Mucosa of stomach (tissue), 1 donor: ENCODE data around the gene TCHHL1.

Experiments used
- H3K27me3 ChIP-seq: one replicate; pipeline ENCODE4 v1.7.0; 2013; ENCODE audit warnings: mild to moderate bottlenecking, low read length; ENCODE audit not compliant: control insufficient read depth, insufficient read depth
- H3K36me3 ChIP-seq: one replicate; pipeline ENCODE4 v1.7.0; 2013; ENCODE audit warnings: low read length; ENCODE audit not compliant: control insufficient read depth, insufficient read depth
- H3K4me1 ChIP-seq: one replicate; pipeline ENCODE4 v1.7.0; 2013; ENCODE audit warnings: mild to moderate bottlenecking, low read length; ENCODE audit not compliant: control insufficient read depth, insufficient read depth
- H3K4me3 ChIP-seq: one replicate; pipeline ENCODE4 v1.7.0; 2013; ENCODE audit warnings: low read length
- H3K9ac ChIP-seq: one replicate; pipeline ENCODE4 v1.7.0; 2013; ENCODE audit warnings: mild to moderate bottlenecking, low read length, moderate library complexity
- H3K9me3 ChIP-seq: one replicate; pipeline ENCODE4 v1.7.0; 2013; ENCODE audit warnings: mild to moderate bottlenecking, low read length, moderate library complexity; ENCODE audit not compliant: control insufficient read depth
- donor health status: Pancreatic carcinoma.

TCHHL1 gene

GRCh38 chr1:152047730-152048415 lies 41.0 kb downstream of the TCHHL1 start:
- H3K4me3 ChIP-seq = no peak overlapping the region
- H3K9me3 ChIP-seq = no peaks in the 10 kb centered on the region
- H3K4me1 ChIP-seq = peaks cover 53% of the 10 kb centered on the region
- peak overlapping the region; percentile 81 for H3K9ac ChIP-seq
- H3K36me3 ChIP-seq = no peaks in the 10 kb centered on the region
- H3K27me3 ChIP-seq = peaks cover 2% of the 10 kb centered on the region

- Histone ChIP-seq H3K27me3 (no peaks in the 10 kb centered on the region), H3K9ac (peak overlapping the region; percentile 81), H3K4me3 (no peak overlapping the region), H3K4me1 (peaks cover 53% of the 10 kb centered on the region), H3K9me3 (no peaks in the 10 kb centered on the region), H3K36me3 (no peaks in the 10 kb centered on the region)
Measured at GRCh38 chr1:152047413-152047729, 41.5 kb downstream of the TCHHL1 start.

- Histone ChIP-seq H3K9ac (no peak overlapping the region), H3K9me3 (no peaks in the 10 kb centered on the region), H3K4me3 (no peak overlapping the region), H3K36me3 (no peaks in the 10 kb centered on the region), H3K4me1 (peaks cover 39% of the 10 kb centered on the region), H3K27me3 (no peaks in the 10 kb centered on the region)
Measured at GRCh38 chr1:152044386-152044785, 44.5 kb downstream of the TCHHL1 start.

- no peak overlapping the region for H3K9ac ChIP-seq
- H3K9me3 ChIP-seq = no peaks in the 10 kb centered on the region
- H3K4me1 ChIP-seq = peaks cover 40% of the 10 kb centered on the region
Measured at GRCh38 chr1:152043870-152044269, 45.0 kb downstream of the TCHHL1 start.

GRCh38 chr1:152042030-152042429 lies 46.8 kb downstream of the TCHHL1 start:
- Histone ChIP-seq H3K27me3 (no peaks in the 10 kb centered on the region), H3K9me3 (no peaks in the 10 kb centered on the region), H3K4me3 (no peak overlapping the region), H3K36me3 (no peaks in the 10 kb centered on the region), H3K9ac (no peak overlapping the region), H3K4me1 (peaks cover 36% of the 10 kb centered on the region)

More at GRCh38 chr1:152043870-152044269, 45.0 kb downstream of the TCHHL1 start:
- H3K27me3 ChIP-seq = no peaks in the 10 kb centered on the region
- H3K36me3 ChIP-seq = no peaks in the 10 kb centered on the region
- H3K4me3 ChIP-seq = no peak overlapping the region

GRCh38 chr1:152039886-152040285 lies 49.0 kb downstream of the TCHHL1 start:
- no peak overlapping the region for H3K4me3 ChIP-seq
- H3K9ac ChIP-seq = no peak overlapping the region
- H3K9me3 ChIP-seq = no peaks in the 10 kb centered on the region
- no peaks in the 10 kb centered on the region for H3K27me3 ChIP-seq
- H3K4me1 ChIP-seq = peaks cover 28% of the 10 kb centered on the region
- H3K36me3 ChIP-seq = no peaks in the 10 kb centered on the region

- Histone ChIP-seq H3K36me3 (no peaks in the 10 kb centered on the region), H3K9ac (no peak overlapping the region), H3K4me3 (no peak overlapping the region), H3K9me3 (no peaks in the 10 kb centered on the region), H3K27me3 (no peaks in the 10 kb centered on the region), H3K4me1 (peaks cover 29% of the 10 kb centered on the region)
Measured at GRCh38 chr1:152039461-152039860, 49.4 kb downstream of the TCHHL1 start.

- Histone ChIP-seq H3K27me3 (no peaks in the 10 kb centered on the region), H3K4me3 (no peak overlapping the region), H3K36me3 (no peaks in the 10 kb centered on the region), H3K4me1 (peaks cover 30% of the 10 kb centered on the region), H3K9me3 (no peaks in the 10 kb centered on the region), H3K9ac (no peak overlapping the region)
Measured at GRCh38 chr1:152038871-152039270, 50.0 kb downstream of the TCHHL1 start.

- Histone ChIP-seq H3K27me3 (no peaks in the 10 kb centered on the region), H3K36me3 (peaks cover 13% of the 10 kb centered on the region), H3K4me1 (peaks cover 48% of the 10 kb centered on the region), H3K9me3 (no peaks in the 10 kb centered on the region), H3K4me3 (peak within 1 kb of the TSS; percentile 64), H3K9ac (peak within 1 kb of the TSS; percentile 97)
Measured at GRCh38 chr1:152036267-152037216, 52.3 kb downstream of the TCHHL1 start, which contains the start of gene S100A11. Gene S100A11, minus strand, starts transcription at chr1:152037004. Its CDS starts 89 bp downstream, at chr1:152036915.

- H3K9ac ChIP-seq = peak overlapping the region; percentile 97
- H3K4me3 ChIP-seq = peak overlapping the region; percentile 64
- no peaks in the 10 kb centered on the region for H3K27me3 ChIP-seq
- H3K36me3 ChIP-seq = peaks cover 13% of the 10 kb centered on the region
- H3K4me1 ChIP-seq = peaks cover 48% of the 10 kb centered on the region
- H3K9me3 ChIP-seq = no peaks in the 10 kb centered on the region
Measured at GRCh38 chr1:152035539-152036266, 53.2 kb downstream of the TCHHL1 start.

- Histone ChIP-seq H3K4me1 (peaks cover 46% of the 10 kb centered on the region), H3K36me3 (peaks cover 13% of the 10 kb centered on the region), H3K4me3 (peak overlapping the region; percentile 64), H3K27me3 (no peaks in the 10 kb centered on the region), H3K9ac (peak overlapping the region; percentile 97), H3K9me3 (no peaks in the 10 kb centered on the region)
Measured at GRCh38 chr1:152034654-152035538, 54.0 kb downstream of the TCHHL1 start.
